Endothelial cell of umbilical vein (primary cell): ENCODE data around the gene KATNIP. TPM values are rescaled to one million over a fixed set of nuclear protein-coding genes. Genes with fewer than 3 reads are reported as not detected.

Experiments used
- BruUV-seq: library from RNA; stranded (reverse); fragments of 400-500 nt; replicated peaks from 2 replicates; lab custom pipeline; 2021; lab: Mats Ljungman, UMichigan
- CTCF ChIA-PET: fragments of 300-600, 350-600 bp; sonication (Branson Sonifier 250); formaldehyde crosslinking; loops from one replicate; lab custom pipeline; 2021; ENCODE audit warnings: antibody characterized with exemption, inconsistent platforms; lab: Charles Lee
- POLR2A ChIA-PET: fragments of 300-600, 350-600 bp; sonication (Branson Sonifier 250); formaldehyde crosslinking; loops from one replicate; lab custom pipeline; 2021; ENCODE audit warnings: antibody characterized with exemption, inconsistent platforms; lab: Charles Lee
- DNase-seq: peaks from one replicate; pipeline ENCODE4 v3.0.0-alpha.2; 2011; ENCODE audit warnings: low read depth, low spot score
- FAIRE-seq: peaks from 2 replicates; lab custom pipeline; 2011; peaks lifted over from hg19 to GRCh38; lab: Jason Lieb, UNC
- H2AFZ ChIP-seq: 2 replicates; pipeline ENCODE4 v1.6.0; 2012; ENCODE audit warnings: low read depth, low read length, control low read depth, inconsistent platforms
- H3K27ac ChIP-seq: 2 replicates; pipeline ENCODE4 v1.5.1; 2011; ENCODE audit warnings: low read depth, mild to moderate bottlenecking, control low read depth, low read length, moderate library complexity; ENCODE audit not compliant: insufficient read depth
- H3K27me3 ChIP-seq, 2 experiments: 2 replicates each; pipeline versions ENCODE4 v1.6.0 to v1.6.1; 2011; ENCODE audit warnings: low read length in 2 of 2, mixed read lengths in 1 of 2; ENCODE audit not compliant: control insufficient read depth in 2 of 2, insufficient read depth in 2 of 2
- H3K36me3 ChIP-seq, 2 experiments: 2 replicates in 1 of 2; 3 replicates in 1 of 2; pipeline ENCODE4 v1.5.1; 2011; ENCODE audit warnings: low read length in 2 of 2, mild to moderate bottlenecking in 1 of 2, moderate library complexity in 1 of 2; ENCODE audit not compliant: control insufficient read depth in 2 of 2, insufficient read depth in 2 of 2; ENCODE audit errors: extremely low read depth in 1 of 2
- H3K4me1 ChIP-seq: 3 replicates; pipeline ENCODE4 v1.5.1; 2011; ENCODE audit warnings: mild to moderate bottlenecking, low read length; ENCODE audit not compliant: control insufficient read depth, insufficient read depth; ENCODE audit errors: extremely low read depth
- H3K4me2 ChIP-seq: 2 replicates; pipeline ENCODE4 v1.6.1; 2011; ENCODE audit warnings: low read length, control low read depth, mixed read lengths; ENCODE audit not compliant: insufficient read depth
- H3K4me3 ChIP-seq, 3 experiments: fragments of 200-600 bp in 1 of 3; sonication (generic), shearing (Covaris generic) in 1 of 3; replicated peaks in 1 of 3; 2 replicates each; pipeline ENCODE4 v1.5.1; 2011 to 2016; ENCODE audit warnings: control low read depth in 3 of 3, low read length in 3 of 3, mild to moderate bottlenecking in 2 of 3, inconsistent platforms in 1 of 3, low read depth in 1 of 3, moderate library complexity in 1 of 3; ENCODE audit not compliant: insufficient read depth in 1 of 3
- H3K79me2 ChIP-seq: 2 replicates; pipeline ENCODE4 v1.6.0; 2012; ENCODE audit warnings: low read length, inconsistent platforms; ENCODE audit not compliant: control insufficient read depth, insufficient read depth
- H3K9ac ChIP-seq: replicated peaks from 2 replicates; pipeline ENCODE3; 2011; ENCODE audit warnings: low read length, control low read depth; ENCODE audit not compliant: insufficient read depth; ENCODE audit errors: extremely low read depth
- H3K9me1 ChIP-seq: replicated peaks from 3 replicates; pipeline ENCODE4 v1.6.0; 2011; ENCODE audit warnings: mild to moderate bottlenecking, low read length; ENCODE audit not compliant: control insufficient read depth, insufficient read depth; ENCODE audit errors: extremely low read depth
- H3K9me3 ChIP-seq: replicated peaks from 2 replicates; pipeline ENCODE4 v1.5.1; 2012; ENCODE audit warnings: low read length, inconsistent platforms; ENCODE audit not compliant: control insufficient read depth, insufficient read depth
- H4K20me1 ChIP-seq: replicated peaks from 2 replicates; pipeline ENCODE3; 2011; ENCODE audit warnings: mild to moderate bottlenecking, low read length; ENCODE audit not compliant: control insufficient read depth, insufficient read depth; ENCODE audit errors: extremely low read depth
- EZH2 ChIP-seq: IDR thresholded peaks from 2 replicates; pipeline ENCODE4 v1.6.1; 2012; ENCODE audit warnings: borderline replicate concordance, low read depth, mild to moderate bottlenecking, moderate library complexity, low read length, inconsistent platforms; ENCODE audit not compliant: severe bottlenecking
- FOS ChIP-seq: IDR thresholded peaks from 2 replicates; pipeline ENCODE4 v1.6.1; 2011; ENCODE audit warnings: mild to moderate bottlenecking, low read length, moderate library complexity, borderline replicate concordance; ENCODE audit not compliant: insufficient read depth
- GATA2 ChIP-seq: IDR thresholded peaks from 2 replicates; pipeline ENCODE4 v1.7.0; 2011; ENCODE audit warnings: low read depth, mild to moderate bottlenecking, moderate library complexity, mixed read lengths, low read length; ENCODE audit not compliant: insufficient read length, insufficient read depth
- JUN ChIP-seq: IDR thresholded peaks from 2 replicates; pipeline ENCODE4 v1.6.1; 2011; ENCODE audit warnings: borderline replicate concordance, low read depth; ENCODE audit not compliant: insufficient read length, insufficient read depth
- MYC ChIP-seq: IDR thresholded peaks from one replicate; pipeline ENCODE4 v1.6.1; 2011; ENCODE audit warnings: mild to moderate bottlenecking, low read depth, low read length
- POLR2A ChIP-seq: IDR thresholded peaks from 2 replicates; pipeline ENCODE4 v1.6.1; 2012; ENCODE audit warnings: low read depth, mild to moderate bottlenecking, control low read depth, low read length
- POLR2AphosphoS5 ChIP-seq: IDR thresholded peaks from 2 replicates; pipeline ENCODE4 v1.6.1; 2012; ENCODE audit warnings: low read depth, mild to moderate bottlenecking, control low read depth, low read length, moderate library complexity; ENCODE audit not compliant: insufficient read depth
- dilution Hi-C: fragments of 300-500 bp; cut with MboI; formaldehyde crosslinking; loops from one replicate; pipeline ENCODE4 v1.15.0; 2019; ENCODE audit warnings: low sequenced_read_pairs; ENCODE audit not compliant: extremely low pct_ligation_motif_present
- intact Hi-C: fragments of 100-400 bp; cut with micrococcal nuclease; formaldehyde crosslinking; loops from one replicate; pipeline ENCODE4 v1.10.0; 2022
- polyA plus RNA-seq, 4 experiments: library from polyadenylated mRNA; depleted of rRNA in 3 of 4; stranded (reverse) in 3 of 4; unstranded in 1 of 4; fragments of >200 nt; gene quantifications; 2 replicates each; pipeline versions ENCODE4 v1.2.1 to v1.2.3, GENCODE V29; 2011 to 2012; ENCODE audit warnings: missing spikeins in 1 of 4
- total RNA-seq: library from RNA; stranded (reverse); gene quantifications from 2 replicates; pipeline ENCODE4 v1.2.3, GENCODE V29; 2021
- TF ChIP-seq, protein P1 (sequence below): IDR thresholded peaks from 2 replicates; pipeline ENCODE4 v1.6.1; 2011; ENCODE audit not compliant: insufficient read depth, insufficient read length
- TF ChIP-seq, protein P2 (sequence below), 2 donors: IDR thresholded peaks; 1 replicate in 1 of 2; 2 replicates in 1 of 2; pipeline ENCODE4 v1.5.1; 2011; ENCODE audit warnings: low read length in 2 of 2, mild to moderate bottlenecking in 2 of 2, moderate library complexity in 2 of 2, control low read depth in 1 of 2, inconsistent platforms in 1 of 2, low read depth in 1 of 2; ENCODE audit not compliant: insufficient read depth in 1 of 2; ENCODE audit errors: extremely low read depth in 1 of 2

The KATNIP gene
- total and polyA plus RNA-seq, 2 donors (not counting 3 experiments of a cell fraction or from before 2014, with no cell fraction given): 14.7 to 30.7 TPM

DNA sequence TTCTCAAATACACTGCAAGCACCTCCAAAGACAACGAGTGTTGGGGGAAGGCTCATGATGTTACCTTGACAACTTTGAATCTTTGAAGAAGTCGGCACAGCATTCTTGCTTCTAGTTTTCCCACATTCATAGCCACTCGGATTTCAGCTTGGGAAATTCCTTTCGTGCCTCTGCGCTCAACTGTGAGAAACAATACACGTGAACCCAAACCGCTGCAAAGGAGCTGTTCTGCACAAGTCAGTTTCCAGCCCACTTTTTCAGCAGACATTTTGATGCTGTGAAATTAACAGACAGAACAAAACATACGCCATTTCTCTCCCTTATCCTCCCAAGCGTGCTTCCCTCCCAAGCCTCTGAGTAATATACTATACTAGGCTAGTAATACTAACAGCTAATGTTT, 41.5 kb upstream of the KATNIP start:
- Histone ChIP-seq H3K79me2 (no peaks in the 10 kb centered on the region), H3K36me3 (peaks cover 13 to 55% of the 10 kb centered on the region in 2 experiments), H3K9me1 (no peaks in the 10 kb centered on the region), H3K9me3 (no peaks in the 10 kb centered on the region), H3K27me3 (no peaks in the 10 kb centered on the region), H3K4me1 (no peaks in the 10 kb centered on the region), H3K4me3 (no peak overlapping the region), H2AFZ (no peak overlapping the region), H3K4me2 (no peak overlapping the region), H4K20me1 (no peaks in the 10 kb centered on the region), H3K9ac (no peak overlapping the region), H3K27ac (no peak overlapping the region)
- BruUV-seq: no TSS peak
- CTCF ChIA-PET: interaction anchor here (1.1 kb wide), 1 partner anchor 10 kb away, joined by 4 read pairs; no protein-coding TSS in a partner anchor
- FAIRE-seq (no peak), DNase-seq (no peak)
- intact Hi-C loops: no loop called here
- no peak for TF ChIP-seq MYC
- TF ChIP-seq, protein P1, sequence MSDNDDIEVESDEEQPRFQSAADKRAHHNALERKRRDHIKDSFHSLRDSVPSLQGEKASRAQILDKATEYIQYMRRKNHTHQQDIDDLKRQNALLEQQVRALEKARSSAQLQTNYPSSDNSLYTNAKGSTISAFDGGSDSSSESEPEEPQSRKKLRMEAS: no peak
- TF ChIP-seq FOS: no peak
- no peak for TF ChIP-seq POLR2A
- TF ChIP-seq, protein P2, sequence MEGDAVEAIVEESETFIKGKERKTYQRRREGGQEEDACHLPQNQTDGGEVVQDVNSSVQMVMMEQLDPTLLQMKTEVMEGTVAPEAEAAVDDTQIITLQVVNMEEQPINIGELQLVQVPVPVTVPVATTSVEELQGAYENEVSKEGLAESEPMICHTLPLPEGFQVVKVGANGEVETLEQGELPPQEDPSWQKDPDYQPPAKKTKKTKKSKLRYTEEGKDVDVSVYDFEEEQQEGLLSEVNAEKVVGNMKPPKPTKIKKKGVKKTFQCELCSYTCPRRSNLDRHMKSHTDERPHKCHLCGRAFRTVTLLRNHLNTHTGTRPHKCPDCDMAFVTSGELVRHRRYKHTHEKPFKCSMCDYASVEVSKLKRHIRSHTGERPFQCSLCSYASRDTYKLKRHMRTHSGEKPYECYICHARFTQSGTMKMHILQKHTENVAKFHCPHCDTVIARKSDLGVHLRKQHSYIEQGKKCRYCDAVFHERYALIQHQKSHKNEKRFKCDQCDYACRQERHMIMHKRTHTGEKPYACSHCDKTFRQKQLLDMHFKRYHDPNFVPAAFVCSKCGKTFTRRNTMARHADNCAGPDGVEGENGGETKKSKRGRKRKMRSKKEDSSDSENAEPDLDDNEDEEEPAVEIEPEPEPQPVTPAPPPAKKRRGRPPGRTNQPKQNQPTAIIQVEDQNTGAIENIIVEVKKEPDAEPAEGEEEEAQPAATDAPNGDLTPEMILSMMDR (IDR thresholded peaks at IDR 0.05; ENCODE audit: extremely low read depth in 1 of 2, insufficient read depth in 1 of 2, low read depth in 1 of 2, low read length in 2 of 2): no peak
- no peak for TF ChIP-seq GATA2
- TF ChIP-seq EZH2: no peak
- no peak for TF ChIP-seq POLR2AphosphoS5
- TF ChIP-seq JUN: no peak
- dilution Hi-C loops: no loop called here
- POLR2A ChIA-PET: no interaction called here
